NOMO-1 treated with DMSO at 0.1 percent for 48 hours (cell line): Measurements from ENCODE around the gene TAPT1.
"Not testable (repeated sequence)": the region's sequence is repeated elsewhere in the genome, so short reads cannot be mapped to it uniquely, and the experiment has no call there.

ENCODE experiments used
- DNase-seq: peaks from one replicate; lab custom pipeline; 2025; ENCODE audit not compliant: unreplicated experiment; lab: John Stamatoyannopoulos, UW

TAPT1 gene

DNA sequence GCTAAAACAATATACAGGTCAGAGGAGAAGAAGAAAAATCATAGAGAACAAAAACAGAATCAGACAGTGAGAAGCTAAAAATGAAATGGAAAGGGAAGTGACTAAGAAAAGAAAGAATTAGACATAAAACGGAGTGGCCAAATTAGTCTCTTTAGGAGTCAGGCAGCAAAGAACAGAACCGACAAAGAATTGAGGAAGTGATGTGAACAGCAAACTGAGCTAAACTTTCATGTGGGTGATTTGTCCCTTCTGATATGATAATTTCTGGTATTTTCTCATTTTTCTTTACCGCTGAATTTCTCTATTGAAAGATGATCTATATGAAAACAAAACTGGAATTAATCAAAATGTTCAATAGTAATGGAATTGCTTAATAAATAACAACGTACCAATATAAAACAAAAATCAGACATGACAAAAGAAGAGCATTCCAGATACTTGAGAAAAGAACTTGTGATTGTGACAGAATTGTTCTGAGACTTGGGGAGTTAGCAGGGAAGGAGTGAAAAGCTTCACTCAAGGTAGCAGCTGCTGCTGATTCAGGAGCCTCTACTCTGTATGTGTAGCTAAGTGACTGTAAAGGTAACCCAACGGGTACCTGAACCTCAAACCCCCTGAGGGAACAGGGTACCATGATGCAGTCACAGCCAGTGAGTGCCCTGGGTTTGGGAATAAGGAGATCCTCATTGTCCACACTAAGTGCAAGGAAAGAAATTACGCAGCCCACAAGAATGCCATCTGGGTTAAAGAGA lies 8.8 kb downstream of the TAPT1 start:
- DNase-seq, result peak; percentile 60

DNA sequence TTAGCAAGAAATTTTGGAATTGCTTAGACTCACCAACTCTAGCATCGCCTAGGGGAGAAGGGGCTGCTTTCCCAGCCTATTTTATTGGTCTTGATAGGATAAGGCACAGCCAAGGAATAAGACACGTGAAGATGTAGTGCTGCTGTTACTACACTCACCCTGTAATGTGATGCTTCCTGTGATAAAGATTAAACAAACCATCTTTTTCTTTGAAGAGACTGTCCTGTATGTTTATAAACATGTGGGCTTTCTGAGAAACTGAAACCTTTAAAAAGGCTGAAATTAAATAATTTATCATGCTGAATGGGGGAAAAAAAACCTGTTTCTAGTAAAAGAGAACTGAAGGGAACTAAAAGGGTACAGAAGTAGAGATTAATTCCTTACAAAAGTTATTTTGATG lies 13.2 kb downstream of the TAPT1 start:
- no peak for DNase-seq

DNA sequence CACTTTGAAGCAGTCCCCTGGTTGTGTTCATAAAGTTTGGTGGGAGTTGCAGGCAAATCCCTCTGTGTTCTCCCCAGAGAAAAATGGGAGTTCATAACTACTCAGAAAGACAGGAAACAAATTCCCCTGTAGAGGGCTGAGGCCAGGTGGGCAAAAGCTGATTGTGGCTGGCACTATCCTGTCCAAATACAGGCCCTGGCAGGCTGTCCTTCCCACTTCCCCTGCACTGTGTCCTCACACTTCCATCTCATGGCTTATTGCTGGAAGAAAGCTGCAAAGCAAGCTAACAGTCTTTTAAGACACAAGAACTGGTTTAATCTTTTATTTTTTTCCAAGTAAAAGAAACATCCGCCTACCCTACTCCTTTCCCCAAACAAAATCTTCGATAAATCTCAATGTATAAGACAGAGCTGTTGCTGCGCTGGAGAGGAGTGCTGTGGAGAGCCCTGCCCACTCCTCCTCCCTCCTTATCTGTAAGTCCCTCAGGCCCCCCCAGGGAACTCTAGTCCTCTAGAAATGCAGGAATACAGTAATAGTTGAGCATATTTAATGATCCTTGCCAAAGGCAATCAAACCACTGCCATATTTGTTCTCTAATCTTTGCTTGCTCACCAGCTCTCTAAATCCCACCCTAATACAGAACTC lies 14.0 kb downstream of the TAPT1 start:
- no peak for DNase-seq

DNA sequence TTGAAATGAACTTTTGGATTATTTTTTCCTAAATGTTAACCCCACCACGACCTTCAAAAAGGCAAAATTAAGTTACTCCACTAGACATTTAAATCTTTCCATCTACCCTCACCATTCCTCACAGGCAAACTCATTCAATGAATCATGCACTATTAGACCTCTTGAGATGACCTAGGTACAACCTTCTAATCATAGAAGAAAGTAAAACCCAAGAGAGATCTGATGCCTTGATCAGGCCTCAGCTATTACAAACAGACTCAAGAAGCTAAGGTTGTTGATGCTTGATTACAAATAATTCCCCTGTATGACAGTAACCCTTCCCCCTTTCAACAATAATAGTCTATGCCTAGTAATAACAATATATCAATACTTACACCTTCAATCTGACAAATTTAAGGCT lies 18.9 kb downstream of the TAPT1 start:
- no peak for DNase-seq

DNA sequence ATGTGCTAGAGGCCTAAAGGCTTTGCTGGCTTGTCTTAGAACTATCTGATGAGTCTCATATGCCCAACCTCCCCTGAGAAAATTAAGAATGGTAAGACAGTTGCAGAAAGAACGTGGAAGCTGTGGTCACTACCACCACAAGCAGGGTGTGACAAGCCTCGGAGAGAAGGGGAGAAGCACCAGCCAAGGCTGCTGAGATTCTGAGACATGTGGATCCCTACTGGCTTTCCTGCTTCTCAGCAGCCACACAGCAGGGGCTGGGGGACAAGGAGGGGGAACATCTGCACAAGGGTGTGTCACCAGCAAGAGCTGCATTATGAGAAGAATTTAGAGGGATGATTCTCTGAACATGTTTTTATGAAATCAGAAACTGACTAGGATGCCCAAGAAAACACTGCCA lies 19.4 kb downstream of the TAPT1 start:
- DNase-seq, result peak; percentile 12

DNA sequence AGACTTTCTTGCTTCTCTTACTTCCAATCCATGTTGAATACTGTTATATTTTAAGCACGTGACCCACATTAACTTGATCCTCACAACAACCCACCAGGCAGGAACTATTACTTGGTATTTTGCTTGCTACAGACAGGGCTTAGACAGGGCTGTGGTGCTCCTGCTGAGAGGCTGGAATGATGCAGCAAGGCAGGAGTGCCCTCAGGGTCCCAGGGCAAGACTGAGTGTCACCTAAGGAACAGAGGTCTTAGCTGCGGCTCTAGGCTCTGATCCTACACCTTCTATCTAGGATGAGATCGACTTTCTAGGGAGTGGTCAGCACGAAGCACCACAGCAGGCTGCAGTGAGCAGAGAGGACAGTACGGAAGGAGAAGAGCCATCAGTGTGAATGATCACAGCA lies 20.0 kb downstream of the TAPT1 start:
- no peak for DNase-seq

DNA sequence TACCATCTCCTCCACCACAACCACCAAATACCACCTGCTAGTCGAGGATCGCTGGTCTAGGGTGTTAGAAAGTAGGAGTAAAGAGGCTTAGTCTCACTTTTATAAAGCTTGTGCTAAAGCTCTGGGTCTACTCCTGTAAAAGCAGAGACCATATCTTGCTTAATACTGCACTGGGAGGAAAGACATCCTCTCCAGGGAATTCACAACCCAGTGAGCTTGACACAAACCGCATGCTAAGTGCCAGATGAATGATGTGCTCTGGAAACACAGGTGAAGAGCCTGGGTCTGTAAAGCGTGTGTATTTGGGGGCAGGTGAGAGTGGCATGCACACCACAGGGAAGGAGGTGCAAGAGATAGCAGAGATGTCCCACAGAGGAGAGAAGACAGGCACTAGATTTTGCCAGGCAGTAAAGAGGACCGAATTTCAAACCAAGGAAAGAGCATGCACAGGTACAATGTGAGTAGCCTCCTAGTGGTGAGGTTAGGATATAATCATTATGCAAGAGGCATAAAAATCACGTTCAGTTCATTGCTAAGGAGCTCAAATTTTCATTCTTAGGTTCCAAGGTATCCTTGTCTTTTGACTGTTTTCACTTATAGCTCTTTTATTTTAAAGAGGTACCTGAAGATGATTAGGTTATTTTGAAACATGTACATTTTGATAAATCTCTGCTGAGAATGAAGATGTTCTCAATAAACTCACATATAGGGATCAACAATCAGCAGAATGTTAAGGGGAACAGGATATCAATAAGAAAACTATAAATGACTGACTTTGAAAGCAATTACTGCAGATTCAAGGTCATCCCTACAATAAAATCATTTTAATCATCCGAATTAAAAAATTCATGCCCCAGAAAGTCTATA lies 20.7 kb downstream of the TAPT1 start:
- peak; percentile 6 for DNase-seq

DNA sequence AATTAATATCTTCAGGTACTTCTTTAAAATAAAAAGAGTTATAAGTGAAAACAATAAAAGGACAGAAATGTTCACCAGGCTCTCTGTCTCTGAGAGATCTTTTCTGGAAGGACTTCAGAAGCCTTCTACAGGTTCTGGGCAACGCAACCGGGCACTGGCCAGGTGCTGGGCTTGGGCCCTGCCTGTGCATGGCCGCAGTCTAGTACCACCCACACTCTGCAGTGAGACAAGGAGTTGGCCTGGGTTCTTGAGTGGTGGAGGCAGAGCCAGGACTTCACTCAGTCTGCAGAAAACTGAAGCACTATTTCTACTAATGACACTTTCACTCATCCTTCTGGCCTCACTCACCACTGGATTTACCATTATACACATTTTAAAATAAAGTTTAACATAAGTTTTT lies 21.8 kb downstream of the TAPT1 start:
- DNase-seq, result no peak

DNA sequence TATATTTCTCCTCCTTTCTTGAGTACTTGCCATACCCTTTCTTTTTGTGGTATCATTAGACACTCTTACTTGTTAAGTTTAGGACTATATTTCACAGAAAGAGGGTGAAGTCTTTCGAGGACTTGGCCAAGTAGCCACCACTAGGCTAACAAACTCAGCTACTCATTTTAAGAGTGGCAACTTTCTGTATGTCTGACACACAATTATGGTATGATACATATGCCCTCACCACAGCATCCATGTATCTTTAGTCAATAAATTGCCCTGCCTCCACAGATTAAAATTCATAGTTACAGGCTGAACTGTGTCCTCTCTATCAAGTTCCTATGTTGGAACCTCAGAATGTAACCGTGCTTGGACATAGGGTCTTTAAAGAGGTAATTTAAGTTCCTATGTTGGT lies 23.2 kb downstream of the TAPT1 start:
- no peak for DNase-seq

DNA sequence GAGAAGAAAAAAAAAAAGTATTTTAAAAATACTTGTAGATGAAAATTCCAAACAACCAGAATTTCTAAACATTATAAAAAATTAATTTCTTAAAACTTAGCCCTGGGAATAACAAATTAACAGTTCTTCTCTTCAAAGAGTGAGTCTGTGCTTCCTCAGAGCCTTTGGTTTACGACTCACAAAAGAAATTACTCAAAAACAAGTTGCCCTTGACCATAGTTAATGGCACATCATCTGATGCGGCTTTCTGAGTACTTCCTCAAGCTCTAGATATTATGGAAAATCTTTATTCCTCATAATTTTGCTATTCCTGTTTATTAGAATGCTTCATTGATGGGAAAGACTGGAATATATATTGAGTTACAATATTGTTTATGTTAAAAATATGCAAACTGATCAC lies 23.7 kb downstream of the TAPT1 start:
- no peak for DNase-seq

DNA sequence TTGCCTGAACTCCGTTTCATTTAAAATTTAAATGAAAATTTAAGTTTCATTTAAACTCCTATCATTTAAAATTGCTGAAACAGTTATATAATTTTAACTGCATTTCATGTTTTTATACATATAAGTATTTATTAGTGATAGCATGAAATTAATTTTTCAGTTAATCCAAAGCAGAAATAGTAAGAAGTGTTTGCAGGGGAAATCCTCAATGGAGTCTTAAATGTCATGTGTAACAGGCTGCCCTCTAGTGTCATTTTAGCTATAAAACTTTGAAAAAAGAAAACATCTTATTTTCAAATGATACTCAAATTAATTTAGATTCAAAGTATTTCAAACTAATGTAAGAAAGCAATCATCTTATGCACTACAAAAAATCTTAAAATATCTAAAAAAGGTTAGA lies 27.2 kb downstream of the TAPT1 start:
- DNase-seq, result no peak

DNA sequence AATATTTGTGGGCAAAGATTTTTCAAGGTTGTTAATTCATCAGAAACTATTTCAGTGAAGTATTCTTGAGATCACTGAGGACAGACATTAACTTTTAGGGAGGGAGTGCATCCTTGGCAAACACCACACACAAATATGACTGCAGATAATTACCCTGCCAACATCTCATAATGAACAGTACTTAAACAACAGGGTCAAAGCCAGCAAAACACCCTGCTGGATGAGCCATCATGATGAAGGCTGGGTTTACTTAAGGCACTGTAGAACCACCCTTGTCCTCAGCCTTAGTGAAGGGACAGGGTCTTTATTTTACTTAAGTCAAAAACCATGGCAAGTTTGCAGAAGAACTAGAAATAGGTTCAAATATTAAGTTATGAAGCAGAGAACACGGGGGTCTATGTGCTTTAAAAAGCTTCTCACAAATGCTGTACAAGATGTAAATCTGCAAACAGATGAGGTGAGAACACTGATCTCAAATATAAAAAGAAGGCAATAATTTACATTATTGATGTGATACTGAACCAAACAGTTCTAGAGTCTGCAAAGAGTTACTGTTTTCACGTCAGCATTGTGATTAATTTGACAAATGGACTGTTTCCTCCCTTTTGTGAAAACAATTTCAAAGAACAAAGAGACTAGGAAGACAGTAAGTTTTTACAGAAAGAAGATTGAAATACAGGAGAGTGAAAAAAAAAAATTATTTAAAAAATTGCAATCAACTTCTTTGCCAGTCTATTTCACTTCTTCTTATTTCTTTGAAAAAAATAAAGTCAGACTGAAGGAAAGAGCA lies 28.2 kb downstream of the TAPT1 start:
- no peak for DNase-seq

DNA sequence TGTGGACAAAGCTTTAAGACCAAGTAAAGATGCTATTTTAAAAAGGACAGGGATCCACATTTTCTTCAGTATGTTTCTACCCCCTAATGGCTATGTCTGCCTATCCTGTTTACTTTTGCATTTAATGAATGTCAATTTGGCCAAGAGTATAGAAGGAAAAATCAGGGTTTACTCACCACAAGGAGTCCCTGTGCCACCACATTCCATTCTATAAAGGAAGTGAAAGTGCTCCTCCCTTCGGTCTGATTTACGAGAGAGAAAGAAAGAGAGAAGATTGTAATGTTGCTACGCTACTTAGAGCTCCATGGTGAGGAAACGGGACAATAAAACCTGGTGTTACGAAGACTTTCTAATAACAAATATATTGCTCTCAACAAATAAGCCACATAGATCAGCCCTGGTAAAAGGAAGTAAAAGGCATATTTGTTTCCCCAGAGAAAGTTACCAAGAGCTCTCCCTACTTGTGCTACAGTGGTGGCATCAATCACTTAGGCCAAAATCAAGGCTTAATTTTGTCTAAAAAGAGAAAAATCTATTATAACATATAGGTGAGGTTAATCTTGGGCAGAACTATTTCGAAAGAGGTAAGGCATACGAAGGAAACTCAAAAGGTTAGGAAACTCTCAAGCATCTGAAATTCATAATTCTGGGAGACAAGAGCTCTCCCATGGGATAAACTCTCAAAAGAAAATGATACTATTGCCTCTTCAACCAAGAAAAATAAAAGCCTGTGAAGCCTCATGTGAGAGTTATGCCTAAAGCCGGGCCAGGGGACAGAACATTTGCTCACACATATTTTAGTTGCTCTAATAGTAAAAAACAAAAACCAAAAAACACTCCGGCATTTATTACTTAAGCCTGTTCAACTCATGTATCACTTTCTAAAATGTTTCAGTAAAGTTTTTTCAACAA lies 29.5 kb downstream of the TAPT1 start:
- DNase-seq, result peak; percentile 96

DNA sequence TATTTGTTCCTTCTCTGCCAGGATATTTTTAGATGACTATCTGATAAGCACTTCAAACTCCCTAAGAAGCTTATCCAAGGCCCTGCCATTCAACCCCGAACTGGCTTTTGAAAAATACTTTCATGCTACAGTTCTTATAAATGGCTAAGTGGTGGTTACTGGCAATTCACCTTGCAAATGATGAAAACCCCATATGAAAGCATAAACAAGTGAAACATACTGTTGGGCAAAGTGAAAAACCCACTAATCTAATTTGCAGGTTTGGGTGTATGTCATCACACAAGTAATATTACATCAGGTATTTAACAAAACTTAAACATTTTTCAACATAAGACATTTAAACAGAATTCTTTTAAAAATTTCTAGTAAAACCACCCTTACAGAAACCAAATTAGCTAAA lies 31.1 kb downstream of the TAPT1 start:
- DNase-seq, result no peak

DNA sequence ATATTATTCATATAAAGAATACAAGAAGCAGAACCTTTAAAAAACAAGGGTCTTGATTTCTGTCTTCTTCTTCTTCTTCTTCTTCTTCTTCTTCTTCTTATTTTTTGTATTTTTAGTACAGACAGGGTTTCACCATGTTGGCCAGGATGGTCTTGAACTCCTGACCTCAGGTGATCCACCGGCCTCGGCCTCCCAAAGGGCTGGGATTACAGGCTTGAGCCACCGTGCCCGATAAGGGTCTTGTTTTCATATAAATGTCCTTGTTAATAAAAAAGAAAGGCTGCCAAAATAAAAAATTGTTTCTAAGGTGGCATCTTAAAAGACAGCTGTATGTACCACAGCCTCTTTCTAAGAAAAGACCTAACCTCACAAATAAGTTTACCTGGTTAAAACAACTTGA lies 31.5 kb downstream of the TAPT1 start:
- not testable (repeated sequence) for DNase-seq

DNA sequence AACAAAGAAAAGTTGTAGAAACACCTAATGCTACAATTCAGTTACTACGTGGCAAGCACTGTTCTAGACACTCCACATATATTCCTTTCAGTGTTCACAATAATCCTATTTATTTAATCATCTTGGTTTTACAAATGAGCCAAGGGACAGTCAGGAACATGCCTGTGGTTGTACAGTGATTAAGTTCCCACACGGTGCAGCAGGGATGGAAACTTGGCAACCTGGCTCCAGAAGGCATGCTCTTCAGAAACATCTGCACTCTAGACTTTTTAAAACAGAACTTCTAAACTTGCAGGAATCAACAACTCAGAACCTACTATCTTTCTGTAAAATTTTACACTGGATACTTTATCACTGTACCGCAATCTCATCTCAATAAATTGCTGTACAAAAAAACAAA lies 32.1 kb downstream of the TAPT1 start:
- DNase-seq, result no peak

DNA sequence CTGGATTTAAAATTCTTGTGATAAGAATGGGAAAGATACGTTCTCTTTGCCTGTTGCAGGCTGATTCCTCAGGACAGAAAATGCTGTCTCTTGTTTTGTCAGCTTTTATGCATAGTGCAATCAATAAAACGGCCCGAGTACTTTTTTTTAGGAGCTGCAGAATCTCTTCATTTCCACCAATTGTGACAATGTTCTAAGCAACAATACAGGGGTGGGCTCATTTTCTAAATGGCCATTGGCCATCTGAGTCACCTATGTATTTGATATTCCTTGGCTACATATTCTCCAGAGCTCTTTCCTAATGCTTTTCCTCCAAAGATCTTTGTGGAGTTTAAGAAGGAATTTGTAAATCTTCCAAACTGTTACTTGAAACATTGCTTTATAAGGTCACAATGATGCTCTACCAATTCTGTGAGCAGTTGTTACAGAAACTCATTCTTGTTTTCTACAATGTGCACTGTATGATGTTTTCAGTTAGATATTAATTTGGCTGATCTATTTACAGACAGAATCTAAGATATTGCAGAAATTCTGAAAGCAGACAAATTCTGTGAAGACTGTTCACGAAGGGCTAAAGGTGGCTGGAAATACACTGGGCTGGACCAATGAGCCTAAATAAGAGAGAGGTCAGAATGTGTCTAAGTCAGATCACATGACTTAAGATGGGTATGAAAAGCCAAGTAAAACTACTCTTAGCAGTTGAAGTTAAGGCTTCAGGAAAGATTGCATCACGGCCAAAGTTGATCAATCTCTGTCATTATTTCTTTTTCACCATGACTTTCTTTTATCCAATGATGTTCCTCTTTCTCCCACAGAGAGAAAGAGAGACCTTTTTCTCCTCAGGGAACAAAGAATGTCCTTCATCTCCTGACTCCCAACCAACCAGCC lies 33.4 kb downstream of the TAPT1 start:
- peak; percentile 49 for DNase-seq

DNA sequence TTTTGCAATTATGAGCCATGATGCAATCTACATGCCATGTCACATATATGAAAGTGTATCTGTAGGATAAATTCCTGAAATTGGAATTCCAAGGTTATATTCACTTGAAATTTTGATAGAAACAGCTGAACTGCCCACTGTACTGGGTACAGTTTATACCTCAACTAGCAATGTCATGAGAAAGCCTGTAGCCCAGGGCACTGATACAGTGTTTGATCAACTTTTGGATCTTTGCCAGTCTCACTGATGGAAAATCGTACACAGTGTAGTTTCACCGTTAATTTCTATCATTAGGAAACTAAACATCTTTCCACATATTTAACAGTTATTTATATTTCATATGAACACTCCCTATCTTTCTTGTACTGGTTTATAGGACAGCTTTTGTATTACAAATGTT lies 34.2 kb downstream of the TAPT1 start:
- DNase-seq, result no peak

DNA sequence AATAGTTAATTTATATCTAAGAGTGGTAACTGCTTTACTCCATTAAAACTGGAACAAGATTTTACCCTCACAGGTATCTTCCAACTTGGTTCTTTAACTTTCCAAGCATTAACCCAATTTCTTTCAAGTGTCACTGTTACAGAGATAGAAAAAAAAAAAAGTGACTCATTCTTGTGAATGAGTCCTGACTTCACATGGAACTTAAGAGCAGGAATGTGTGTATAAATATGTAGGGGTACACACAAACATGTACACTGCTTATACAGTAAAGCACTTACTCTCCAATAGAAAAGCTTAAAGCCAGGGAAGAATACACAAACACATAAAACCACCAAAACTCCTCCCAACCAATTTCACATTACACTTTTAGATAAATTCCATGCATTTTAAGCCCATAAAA lies 38.8 kb downstream of the TAPT1 start:
- DNase-seq, result no peak
